Measurements from ENCODE around the gene SLC16A8. TPM values are rescaled to one million over a fixed set of nuclear protein-coding genes. Genes with fewer than 3 reads are reported as not detected.

The SLC16A8 gene
- total and polyA plus RNA-seq, 9 of the 15 experiments (the other 6 are each of a cell fraction or from before 2014, with no cell fraction given) = not detected

GRCh38 chr22:38051900-38052862 is 31.8 kb downstream of the SLC16A8 start:
- Histone ChIP-seq H3K4me2 (ENCODE audit: insufficient read depth, low read length) (peak overlapping the region; percentile 47; the same call in 1 of the 2 replicates), H3K36me3 (ENCODE audit: control insufficient read depth, insufficient read depth, low read length) (no peaks in the 10 kb centered on the region), H2AFZ (ENCODE audit: low read depth, low read length) (peak overlapping the region; percentile 71), H3K9me1 (ENCODE audit: control insufficient read depth, insufficient read depth, low read length) (no peaks in the 10 kb centered on the region), H3K4me3 (no peak overlapping the region), H3K4me1 (replicated peaks in 1 of 2; ENCODE audit: control insufficient read depth in 2 of 2, insufficient read depth in 2 of 2, low read length in 2 of 2) (peaks cover 0 to 15% of the 10 kb centered on the region in 2 experiments; a peak in 2 of 5 replicates), H3K27ac (ENCODE audit: extremely low read depth, low read depth, low read length) (no peak overlapping the region), H3K27me3 (ENCODE audit: control insufficient read depth in 2 of 2, insufficient read depth in 2 of 2, low read length in 2 of 2) (peaks cover 0 to 20% of the 10 kb centered on the region in 2 experiments; a peak in 2 of 5 replicates), H3K9ac (ENCODE audit: insufficient read depth in 1 of 2, low read depth in 2 of 2, low read length in 2 of 2) (peak overlapping the region in 1 of 2 experiments; percentile 36; a peak in 1 of 4 replicates), H3K9me3 (replicated peaks; ENCODE audit: control insufficient read depth, insufficient read depth, low read depth, low read length) (no peaks in the 10 kb centered on the region), H4K20me1 (replicated peaks; ENCODE audit: control insufficient read depth, insufficient read depth, low read length) (no peaks in the 10 kb centered on the region), H3K79me2 (ENCODE audit: control insufficient read depth, insufficient read depth, low read length) (no peaks in the 10 kb centered on the region)
- intact Hi-C loops (cut with micrococcal nuclease) = loop anchor here (1.0 to 10.0 kb wide), 4 partner anchors 52 to 520 kb away; partner anchors contain the start of gene DMC1
- FAIRE-seq (peak; percentile 87), DNase-seq (ENCODE audit: extremely low read depth in 1 of 4, low spot score in 3 of 4) (peak; percentile 78 to 83 (median 80)), ATAC-seq (peak; percentile 91)
- in situ Hi-C loops (cut with MboI) = loop anchor here (25.0 kb wide), 2 partner anchors 535 to 960 kb away; partner anchors contain the start of genes APOBEC3C and APOBEC3D
- BruUV-seq (replicated peaks) = no TSS peak
- ChIA-PET POLR2A (interaction anchor here (0.6 to 1.1 kb wide), 4 partner anchors 9 to 524 kb away, joined by 3 to 4 read pairs (median 4); no protein-coding TSS in a partner anchor), CTCF (ENCODE audit: low intra/inter-chr PET ratio) (interaction anchor here (0.6 to 0.9 kb wide), 3 partner anchors 52 to 1467 kb away, joined by 3 to 4 read pairs (median 3); no protein-coding TSS in a partner anchor)
- 20% methylated on average over 19 of the region's 30 CpGs for WGBS (ENCODE audit: insufficient coverage, low coverage, missing lambda C conversion rate)
- no peak for TF ChIP-seq NFRKB (IDR thresholded peaks at IDR 0.05; ENCODE audit: low read depth)
- no peak for TF ChIP-seq TSC22D4 (tag; IDR thresholded peaks at IDR 0.05)
- TF ChIP-seq PCBP2 (IDR thresholded peaks at IDR 0.05; ENCODE audit: low read depth, low read length, poor library complexity, severe bottlenecking) = no peak
- peak; percentile 64; the same call in 1 of the 2 replicates for TF ChIP-seq ZBTB33 (CRISPR knock-in tag; IDR thresholded peaks at IDR 0.05)
- TF ChIP-seq SMC3 (conservative IDR thresholded peaks at IDR 0.05; ENCODE audit: insufficient read depth, low read depth, low read length) = peak; percentile 80
- no peak for TF ChIP-seq SIRT6 (IDR thresholded peaks at IDR 0.05; ENCODE audit: low read depth, low read length)
- no peak for TF ChIP-seq PTTG1 (tag; IDR thresholded peaks at IDR 0.05; ENCODE audit: low read depth)
- no peak for TF ChIP-seq CHCHD3 (CRISPR knock-in tag; IDR thresholded peaks at IDR 0.05)
- no peak for TF ChIP-seq HDAC3 (IDR thresholded peaks at IDR 0.05; ENCODE audit: borderline replicate concordance, partially characterized antibody)
- TF ChIP-seq MAFK (IDR thresholded peaks at IDR 0.05; ENCODE audit: low read length) = peak; percentile 31; the same call in 1 of the 2 replicates
- TF ChIP-seq CREB3 (tag; conservative IDR thresholded peaks at IDR 0.05; ENCODE audit: low read depth) = no peak
- TF ChIP-seq FOXP1 (CRISPR knock-in tag; IDR thresholded peaks at IDR 0.05) = no peak
- TF ChIP-seq ASH1L (IDR thresholded peaks at IDR 0.05; ENCODE audit: borderline replicate concordance, low read depth, partially characterized antibody) = no peak
- TF ChIP-seq WHSC1 (IDR thresholded peaks at IDR 0.05; ENCODE audit: low read length) = no peak
- no peak for TF ChIP-seq OTX1 (CRISPR knock-in tag; IDR thresholded peaks at IDR 0.05)
- peak; percentile 44 to 69; a peak in 3 of 4 replicates for TF ChIP-seq MNT (conservative IDR thresholded peaks at IDR 0.05)
